ENCODE data around the gene NEDD8.

The NEDD8 gene

GRCh38 chr14:24194186-24194872 lies 37.8 kb downstream of the NEDD8 start:
- no peak for DNase-seq

- no peak for DNase-seq
Observed at GRCh38 chr14:24192933-24193332, 39.2 kb downstream of the NEDD8 start.

- no peak for DNase-seq
Observed at GRCh38 chr14:24190416-24190815, 41.8 kb downstream of the NEDD8 start.

- no peak for DNase-seq
Observed at GRCh38 chr14:24189460-24189859, 42.7 kb downstream of the NEDD8 start.

- DNase-seq, result no peak
Observed at GRCh38 chr14:24189059-24189375, 43.1 kb downstream of the NEDD8 start.

GRCh38 chr14:24188251-24189058 lies 43.7 kb downstream of the NEDD8 start, which contains the start of gene IPO4:
Gene IPO4 (minus strand): TSS chr14:24188816. CDS start chr14:24188787, 29 bp downstream.
- peak; percentile 99 for DNase-seq

GRCh38 chr14:24187539-24187915 lies 44.6 kb downstream of the NEDD8 start:
- DNase-seq, result no peak

GRCh38 chr14:24186831-24187538 lies 45.2 kb downstream of the NEDD8 start:
- DNase-seq, result no peak

GRCh38 chr14:24185741-24186140 lies 46.4 kb downstream of the NEDD8 start:
- DNase-seq, result no peak

- DNase-seq, result no peak
Observed at GRCh38 chr14:24185026-24185425, 47.1 kb downstream of the NEDD8 start.

- DNase-seq, result no peak
Observed at GRCh38 chr14:24184104-24184970, 47.8 kb downstream of the NEDD8 start.

GRCh38 chr14:24183014-24183481 lies 49.1 kb downstream of the NEDD8 start:
- no peak for DNase-seq

GRCh38 chr14:24182110-24182882 lies 49.9 kb downstream of the NEDD8 start:
- no peak for DNase-seq

- DNase-seq, result no peak
Observed at GRCh38 chr14:24181371-24182077, 50.6 kb downstream of the NEDD8 start.

- DNase-seq, result no peak
Observed at GRCh38 chr14:24179961-24180796, 52.0 kb downstream of the NEDD8 start.

GRCh38 chr14:24179294-24179960 lies 52.7 kb downstream of the NEDD8 start:
- DNase-seq, result no peak

GRCh38 chr14:24178399-24179178 lies 53.6 kb downstream of the NEDD8 start:
- no peak for DNase-seq

GRCh38 chr14:24177891-24178290 lies 54.3 kb downstream of the NEDD8 start:
- no peak for DNase-seq
